NCI-H748 treated with DMSO at 0.1 percent for 48 hours (cell line): ENCODE data around the gene NELFB.
A peak's percentile ranks its signal among the peaks of the same experiment; 100 is the strongest.

ENCODE experiments used
- DNase-seq: peaks from one replicate; lab custom pipeline; 2025; lab: John Stamatoyannopoulos, UW

NELFB gene

DNA sequence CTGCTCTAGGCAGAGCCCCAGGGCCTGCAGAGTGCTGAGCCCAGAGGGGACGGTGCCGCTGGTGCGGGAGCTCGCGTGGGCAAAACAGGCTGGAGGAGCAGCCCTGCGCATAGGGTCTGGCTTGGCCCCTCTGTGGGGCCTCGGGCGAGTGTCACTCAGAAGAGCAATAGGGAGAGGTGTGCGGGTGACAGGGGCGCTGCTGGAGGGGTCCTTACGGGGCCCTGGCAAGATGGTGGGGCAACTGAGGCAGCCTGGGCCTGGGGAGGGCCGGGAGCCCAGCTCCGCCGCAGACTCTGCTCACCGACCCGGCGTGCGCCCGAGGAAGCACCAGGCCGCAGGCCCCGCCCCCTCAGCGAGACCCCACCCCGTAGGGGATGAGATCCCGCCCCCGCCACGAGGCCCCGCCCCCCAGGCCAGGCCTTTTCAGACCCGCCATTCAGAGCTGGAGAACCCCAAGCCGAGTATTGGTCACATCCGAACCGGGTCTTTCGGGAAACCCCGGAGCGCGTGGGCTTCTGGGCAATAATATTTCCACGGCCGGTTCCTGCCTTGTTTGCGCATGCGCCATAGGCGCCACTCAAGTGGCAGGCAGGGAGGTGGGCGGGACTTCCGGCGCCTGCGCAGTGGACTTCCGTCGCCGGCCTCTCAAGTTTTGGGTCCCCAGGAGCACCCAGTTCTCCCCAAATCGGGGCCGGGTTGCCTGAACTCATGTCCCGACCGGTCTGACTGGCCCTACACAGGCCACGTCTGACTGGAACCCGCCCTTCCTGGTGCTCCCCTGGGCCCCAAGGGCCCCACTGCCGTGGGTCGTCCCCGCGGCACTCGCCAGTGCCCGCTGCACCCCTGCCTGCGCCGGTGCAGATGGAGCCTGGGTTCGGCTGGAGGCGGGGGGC lies 31.8 kb upstream of the NELFB start:
- peak; percentile 77 for DNase-seq

DNA sequence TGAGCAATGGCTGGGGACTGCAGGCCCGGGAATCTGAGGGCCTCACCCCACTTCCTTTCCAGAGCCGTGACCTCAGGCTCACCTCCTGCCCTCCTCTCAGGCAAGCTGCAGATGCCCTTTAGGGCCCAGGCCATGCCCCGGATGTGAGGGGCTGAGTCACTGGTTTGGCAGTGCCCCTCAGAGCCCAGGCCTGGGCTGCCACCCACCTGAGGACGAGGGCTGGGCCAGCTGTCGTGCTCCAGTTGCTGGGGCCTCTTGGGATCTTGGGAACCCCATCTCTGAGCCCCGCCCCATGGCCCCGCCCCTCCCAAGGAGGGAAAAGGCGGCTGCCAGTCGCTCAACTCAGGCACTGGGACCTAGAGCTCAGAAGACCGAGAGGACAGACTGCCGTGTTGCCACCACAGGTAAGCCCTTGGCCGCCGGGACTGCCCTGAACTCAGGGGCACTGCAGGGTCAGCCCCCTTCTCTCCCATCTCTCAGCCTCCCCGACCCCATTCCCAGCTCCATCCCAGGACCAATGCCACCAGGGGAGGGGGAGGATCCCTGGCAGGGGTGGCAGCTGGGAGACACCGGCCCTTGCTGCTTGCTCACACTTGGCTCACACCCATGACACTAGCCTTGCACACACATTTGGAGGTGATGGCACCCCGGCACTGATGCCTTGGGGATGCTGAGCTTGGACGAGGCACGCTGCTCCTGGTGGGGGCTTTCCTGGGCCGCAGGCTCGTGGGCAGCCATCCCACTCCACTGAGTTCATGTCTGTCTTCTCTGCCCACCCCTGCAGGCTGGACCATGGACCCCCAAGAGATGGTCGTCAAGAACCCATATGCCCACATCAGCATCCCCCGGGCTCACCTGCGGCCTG lies 30.1 kb upstream of the NELFB start, which contains the start of gene CYSRT1:
Gene CYSRT1, plus strand, starts transcription at position 345 of the 865 bp plus-strand sequence. Its CDS starts 448 bp downstream, at position 793.
- DNase-seq = no peak

DNA sequence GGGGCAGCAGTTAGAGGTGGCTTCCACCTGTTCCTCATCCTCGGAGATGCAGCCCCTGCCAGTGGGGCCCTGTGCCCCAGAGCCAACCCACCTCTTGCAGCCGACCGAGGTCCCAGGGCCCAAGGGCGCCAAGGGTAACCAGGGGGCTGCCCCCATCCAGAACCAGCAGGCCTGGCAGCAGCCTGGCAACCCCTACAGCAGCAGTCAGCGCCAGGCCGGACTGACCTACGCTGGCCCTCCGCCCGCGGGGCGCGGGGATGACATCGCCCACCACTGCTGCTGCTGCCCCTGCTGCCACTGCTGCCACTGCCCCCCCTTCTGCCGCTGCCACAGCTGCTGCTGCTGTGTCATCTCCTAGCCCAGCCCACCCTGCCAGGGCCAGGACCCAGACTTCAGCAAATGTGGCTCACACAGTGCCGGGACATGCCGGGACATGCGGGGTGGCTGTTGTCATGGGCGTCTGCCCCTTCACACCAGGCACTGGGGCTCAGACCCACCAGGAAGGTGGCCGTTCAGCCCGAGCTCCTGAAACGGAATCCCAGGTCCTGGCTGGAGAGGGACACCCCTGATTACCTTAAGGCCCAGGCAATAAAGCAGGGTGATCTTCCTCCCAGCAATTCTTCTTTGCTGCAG lies 29.3 kb upstream of the NELFB start:
- no peak for DNase-seq

DNA sequence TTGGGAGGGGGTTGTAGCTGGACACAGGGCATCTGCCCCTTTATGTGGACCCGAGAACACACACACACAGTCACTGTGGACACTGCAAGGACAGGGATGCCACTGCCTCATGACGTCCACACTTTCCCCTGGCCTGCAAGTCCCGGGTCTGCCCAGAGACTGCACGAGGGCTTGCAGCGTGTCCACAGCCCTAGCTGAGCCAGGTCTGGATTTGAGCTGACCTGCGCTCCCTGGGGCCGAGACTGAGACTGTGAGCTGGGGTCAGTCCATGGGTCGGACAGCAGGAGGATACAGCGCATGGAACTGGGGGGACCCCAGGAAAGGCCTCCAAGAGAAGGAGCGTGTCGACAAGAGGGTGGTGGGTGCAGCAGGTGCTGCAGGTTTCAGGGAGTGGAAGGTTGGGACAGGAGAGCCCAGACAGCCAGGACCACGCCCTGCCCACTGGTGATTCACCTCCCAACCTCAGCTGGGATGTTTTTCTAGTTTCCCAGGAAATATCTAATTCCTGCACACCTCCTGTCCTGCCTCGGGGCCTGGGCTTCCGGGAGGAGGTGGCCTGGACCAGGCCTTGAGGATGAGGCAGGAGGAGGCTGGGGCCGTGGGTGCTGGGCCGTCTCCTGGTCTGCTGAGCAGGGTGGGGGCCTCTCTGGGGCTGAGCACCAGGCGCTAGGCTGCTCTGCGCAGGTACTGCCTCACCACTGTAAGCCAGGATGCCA lies 28.6 kb upstream of the NELFB start:
- DNase-seq = no peak

DNA sequence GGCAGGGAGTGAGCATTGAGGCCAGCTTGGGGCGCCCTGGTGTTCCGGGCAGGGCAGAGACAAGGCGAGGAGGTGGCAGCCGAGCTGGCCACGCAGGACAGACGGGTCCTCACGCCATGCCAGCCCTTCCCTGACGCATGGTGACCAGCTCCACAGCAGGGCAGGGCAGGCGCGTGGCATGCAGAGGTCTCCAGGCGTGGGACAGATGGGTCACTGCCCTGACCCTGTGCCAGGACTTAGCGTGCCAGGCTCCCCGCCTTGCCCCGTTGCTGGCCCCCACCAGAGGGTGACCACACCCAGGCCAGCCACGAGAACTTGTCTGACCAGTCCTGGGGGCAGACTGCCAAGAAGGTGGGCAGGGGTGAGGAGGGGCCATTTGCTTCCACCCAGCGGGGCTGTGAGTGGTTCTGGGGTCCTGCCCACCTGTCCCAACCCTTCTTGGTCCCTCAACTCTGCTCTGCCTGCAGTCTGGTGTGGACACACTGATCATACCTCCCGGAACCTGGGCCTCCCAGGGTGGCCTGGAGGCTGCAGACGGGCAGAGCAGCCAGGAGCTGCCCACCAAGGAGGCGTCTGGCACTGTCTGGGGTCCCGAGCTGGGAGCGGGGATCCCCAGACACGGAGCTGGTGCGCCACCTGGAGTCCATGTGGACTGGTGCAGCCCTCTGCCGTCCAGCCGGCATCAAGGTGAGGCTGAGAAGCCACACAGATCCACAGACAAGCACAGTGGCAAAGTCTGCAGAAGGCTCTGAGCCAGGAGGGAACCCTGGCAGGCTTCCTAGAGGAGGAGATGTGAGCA lies 27.9 kb upstream of the NELFB start, which contains the start of gene RNF224:
Gene RNF224, plus strand, starts transcription at position 449 of the 799 bp plus-strand sequence. CDS start 834 bp downstream, outside the sequence.
- DNase-seq = peak; percentile 31

DNA sequence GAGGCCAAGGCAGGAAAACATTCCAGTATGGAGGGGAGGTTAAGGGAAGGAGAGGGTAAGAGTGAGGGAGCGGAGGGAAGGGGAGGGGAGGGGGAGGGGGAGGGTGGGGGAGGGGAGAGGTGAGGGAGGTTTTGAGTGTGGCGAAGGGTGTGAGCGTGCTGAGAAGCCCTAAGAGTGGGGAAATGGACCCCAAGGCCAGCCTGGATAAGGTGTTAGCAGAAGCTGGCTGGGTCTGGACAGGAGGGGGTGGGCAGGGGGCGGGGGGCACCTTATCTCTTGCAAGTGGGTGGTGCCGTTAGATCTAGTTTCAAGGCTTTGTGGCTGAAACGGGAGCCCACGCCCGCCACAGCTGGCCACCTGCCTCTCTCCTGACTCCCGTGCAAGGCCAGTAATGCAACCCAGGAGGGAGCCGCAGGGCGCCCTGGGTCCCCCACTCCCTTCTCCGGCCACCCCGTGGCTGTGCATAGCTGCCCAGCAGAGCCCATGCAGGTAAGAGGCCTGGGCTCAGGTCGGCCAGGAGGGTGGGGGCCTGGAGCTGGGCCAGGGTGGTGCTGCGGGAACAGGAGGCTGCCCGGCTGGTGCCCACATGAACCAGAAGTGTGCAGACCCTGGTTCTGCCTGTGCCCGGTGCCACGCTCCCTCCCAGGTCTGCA lies 27.1 kb upstream of the NELFB start:
- no peak for DNase-seq

DNA sequence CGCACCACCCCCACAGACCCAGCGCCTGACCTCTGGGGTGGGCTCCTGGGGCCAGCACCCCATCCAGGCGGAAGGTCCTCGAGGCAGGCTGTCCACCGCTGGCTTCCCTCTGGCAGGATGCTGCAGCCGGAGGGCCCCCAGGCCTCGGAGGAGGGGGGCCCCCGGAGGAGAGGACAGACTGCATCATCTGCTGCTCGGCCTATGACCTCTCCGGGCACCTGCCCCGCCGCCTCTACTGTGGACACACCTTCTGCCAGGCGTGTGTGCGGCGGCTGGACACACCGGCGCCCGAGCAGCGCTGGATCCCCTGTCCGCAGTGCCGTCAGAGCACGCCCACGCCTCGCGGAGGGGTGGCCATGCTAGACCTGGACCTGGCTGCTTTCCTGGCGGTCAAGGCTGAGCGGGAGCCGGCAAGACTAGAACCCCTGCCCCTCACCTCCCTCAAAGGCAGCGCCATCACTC lies 26.6 kb upstream of the NELFB start:
- no peak for DNase-seq

DNA sequence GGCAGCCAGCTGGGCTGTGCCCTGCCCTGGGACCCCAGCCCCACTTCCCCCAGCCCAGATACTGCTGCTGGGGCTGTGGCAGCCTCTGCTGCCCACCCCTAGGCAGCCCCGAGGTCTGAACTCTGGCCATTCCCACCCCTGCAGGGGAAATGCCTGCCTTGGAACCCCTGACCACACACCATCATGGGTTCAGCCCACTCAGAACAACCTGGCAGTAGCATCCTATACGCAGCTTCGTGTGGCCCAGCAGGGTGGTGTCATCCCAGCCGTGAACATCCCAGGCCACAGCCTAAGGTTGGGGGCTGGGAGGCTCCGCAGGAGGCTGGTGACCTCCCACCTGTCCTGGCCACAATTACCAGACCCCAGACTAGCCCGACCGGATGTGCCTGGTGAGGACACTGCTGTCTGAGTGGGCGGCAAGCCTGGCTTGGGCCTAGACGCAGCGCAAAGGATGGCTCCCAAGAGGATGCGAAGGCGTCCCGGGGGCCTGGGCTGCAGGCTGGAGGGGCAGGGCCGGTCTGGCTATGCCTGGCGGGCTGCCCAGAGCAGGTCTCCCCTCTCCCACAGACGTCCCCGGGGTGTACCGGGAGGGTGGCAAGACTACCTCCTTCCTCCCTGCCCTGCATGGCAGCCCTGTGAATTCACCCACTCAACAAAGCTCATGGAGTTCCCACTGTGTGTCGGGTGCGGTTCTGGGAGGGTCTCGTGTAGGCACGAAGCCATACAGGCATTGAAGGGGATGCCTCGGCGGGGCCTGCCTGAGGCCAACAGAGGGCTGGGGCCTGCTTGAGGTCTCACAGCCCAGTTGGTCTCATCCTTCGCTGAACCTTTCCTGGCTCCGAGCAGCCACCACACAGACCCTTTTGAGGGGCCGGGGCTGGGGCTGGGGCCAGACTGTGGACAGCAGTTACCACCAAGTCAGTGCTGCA lies 25.9 kb upstream of the NELFB start:
- DNase-seq = no peak

DNA sequence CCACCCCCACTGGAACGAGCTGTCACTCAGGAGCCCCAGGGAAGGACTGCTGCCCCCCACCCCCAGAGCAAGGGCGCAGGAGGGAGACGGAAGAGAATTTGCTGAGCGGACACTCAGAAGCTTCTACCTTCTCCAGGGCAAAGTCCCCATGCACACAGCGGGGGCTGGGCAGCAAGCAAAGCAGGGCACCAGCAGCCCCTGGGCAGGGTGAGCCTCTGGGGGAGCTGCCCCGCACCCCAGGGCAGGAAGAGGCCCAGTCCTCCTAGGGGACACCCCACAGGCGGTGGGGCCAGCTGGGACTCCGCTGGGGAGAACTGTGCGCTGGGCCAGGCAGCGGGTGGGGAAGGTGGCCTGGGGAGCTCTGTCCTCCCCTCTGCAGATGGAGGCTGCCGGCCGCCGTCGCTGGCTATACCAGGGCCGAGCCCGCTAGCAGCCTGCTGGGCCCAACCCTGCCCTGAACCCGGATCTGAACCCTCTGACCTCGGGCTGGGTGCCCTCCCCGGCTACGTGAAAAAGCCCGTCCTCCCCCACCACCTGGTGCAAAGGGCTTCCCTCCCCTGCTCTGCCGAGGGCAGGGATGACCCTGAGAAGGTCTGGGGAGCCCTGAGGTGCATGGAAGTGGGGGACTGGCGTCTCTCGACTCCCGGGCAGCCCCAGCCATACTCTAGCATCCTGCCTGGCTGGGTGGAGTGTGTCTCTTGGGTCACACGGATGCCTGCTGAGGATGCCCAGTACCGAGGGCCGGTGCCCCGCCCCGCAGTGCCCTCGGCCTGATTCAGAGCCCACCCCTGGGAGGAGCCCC lies 25.0 kb upstream of the NELFB start:
- DNase-seq = no peak

DNA sequence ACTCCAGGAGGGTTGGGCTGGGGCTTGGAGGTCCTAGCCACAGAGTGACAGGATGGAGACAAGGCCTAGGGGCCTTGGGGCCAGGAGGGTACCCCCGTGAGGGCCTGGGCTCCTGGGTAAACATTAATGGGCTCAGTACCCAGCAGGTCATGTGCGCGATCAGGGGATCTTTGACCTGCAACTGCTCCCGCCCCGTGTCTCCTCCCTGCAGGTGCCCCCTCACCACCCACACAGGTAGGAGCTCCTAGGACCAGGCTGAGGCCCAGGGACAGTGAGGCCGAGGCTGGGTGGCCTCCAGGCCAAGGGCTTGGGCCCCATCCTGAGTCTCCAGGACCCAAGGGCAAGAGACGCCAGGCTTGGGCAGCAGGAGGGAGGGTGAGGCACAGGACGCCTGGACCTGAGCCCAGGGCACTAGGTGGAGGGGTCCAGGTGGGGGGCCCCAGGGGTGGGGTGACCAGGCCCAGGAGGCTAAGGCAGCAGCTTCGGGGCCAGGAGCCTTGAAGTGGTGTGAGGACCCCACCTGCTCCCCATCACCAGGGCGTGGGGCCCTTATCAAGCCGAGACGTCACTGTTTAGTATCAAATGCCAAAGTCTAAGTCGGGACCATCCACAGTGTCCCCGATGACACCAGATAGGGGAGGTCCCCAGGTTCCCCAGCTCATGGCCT lies 24.3 kb upstream of the NELFB start, which contains the start of gene SLC34A3:
Gene SLC34A3, plus strand, starts transcription at position 197 of the 667 bp plus-strand sequence. CDS start 802 bp downstream, outside the sequence.
- no peak for DNase-seq

DNA sequence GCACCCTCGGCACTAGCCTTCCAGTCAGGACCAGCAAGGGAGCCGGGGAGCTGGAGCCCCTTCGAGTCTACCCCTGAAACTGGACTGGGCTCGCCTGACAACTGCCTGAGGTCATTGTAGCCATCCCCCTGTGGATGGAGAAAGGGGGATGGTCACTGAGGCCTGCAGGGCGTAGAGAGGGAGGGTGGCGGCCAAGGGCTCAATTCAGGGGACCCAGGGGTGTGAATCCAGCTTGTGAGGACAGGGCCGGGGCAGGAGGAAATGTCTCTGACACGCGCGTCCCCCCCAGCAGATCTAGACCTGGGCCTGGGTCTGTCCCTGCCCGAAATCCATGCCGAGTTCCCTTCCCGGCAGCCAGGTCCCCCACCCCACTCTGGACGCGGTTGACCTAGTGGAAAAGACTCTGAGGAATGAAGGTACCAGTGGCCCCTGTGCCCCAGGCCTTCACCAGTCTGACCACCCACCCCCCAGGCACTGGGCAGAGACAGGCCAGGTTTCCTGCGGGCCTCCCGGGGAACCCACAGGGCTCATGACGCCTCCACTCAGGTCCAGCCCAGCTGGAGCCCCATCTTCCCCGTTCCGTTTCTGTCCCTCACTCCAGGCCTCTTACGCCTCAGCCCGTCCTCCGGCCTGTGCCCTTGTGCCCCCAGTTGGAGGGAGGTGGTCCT lies 23.6 kb upstream of the NELFB start:
- no peak for DNase-seq

DNA sequence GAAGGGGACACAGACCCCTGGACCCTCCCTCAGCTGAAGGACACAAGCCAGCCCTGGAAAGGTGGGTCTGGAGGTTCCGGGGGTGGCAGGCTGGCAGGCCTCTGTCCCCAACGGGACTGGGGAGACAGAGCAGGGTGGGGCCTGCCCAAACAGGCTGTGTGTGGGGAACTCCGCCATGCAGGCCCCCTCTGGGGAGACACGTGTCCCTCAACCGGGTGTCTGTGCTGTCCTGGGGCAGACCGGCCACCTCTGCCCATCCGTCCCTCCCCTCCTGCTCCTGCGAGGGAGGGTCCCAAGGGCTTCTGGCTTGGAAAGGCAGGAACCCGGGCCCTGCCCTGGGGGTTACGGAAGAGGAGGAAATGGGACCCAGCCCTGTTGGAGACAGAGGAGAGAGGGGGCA lies 23.0 kb upstream of the NELFB start:
- DNase-seq = no peak

DNA sequence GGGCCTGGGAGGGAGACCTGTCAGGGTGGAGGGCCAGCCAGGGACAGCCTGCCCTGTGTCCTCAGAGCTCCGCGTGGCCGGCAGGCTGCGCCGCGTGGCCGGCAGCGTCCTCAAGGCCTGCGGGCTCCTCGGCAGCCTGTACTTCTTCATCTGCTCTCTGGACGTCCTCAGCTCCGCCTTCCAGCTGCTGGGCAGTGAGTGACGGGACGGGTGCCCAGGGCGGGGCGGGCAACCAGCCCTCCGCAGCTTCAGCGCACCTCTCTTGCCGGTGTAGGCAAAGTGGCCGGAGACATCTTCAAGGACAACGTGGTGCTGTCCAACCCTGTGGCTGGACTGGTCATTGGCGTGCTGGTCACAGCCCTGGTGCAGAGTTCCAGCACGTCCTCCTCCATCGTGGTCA lies 22.6 kb upstream of the NELFB start:
- DNase-seq = no peak

DNA sequence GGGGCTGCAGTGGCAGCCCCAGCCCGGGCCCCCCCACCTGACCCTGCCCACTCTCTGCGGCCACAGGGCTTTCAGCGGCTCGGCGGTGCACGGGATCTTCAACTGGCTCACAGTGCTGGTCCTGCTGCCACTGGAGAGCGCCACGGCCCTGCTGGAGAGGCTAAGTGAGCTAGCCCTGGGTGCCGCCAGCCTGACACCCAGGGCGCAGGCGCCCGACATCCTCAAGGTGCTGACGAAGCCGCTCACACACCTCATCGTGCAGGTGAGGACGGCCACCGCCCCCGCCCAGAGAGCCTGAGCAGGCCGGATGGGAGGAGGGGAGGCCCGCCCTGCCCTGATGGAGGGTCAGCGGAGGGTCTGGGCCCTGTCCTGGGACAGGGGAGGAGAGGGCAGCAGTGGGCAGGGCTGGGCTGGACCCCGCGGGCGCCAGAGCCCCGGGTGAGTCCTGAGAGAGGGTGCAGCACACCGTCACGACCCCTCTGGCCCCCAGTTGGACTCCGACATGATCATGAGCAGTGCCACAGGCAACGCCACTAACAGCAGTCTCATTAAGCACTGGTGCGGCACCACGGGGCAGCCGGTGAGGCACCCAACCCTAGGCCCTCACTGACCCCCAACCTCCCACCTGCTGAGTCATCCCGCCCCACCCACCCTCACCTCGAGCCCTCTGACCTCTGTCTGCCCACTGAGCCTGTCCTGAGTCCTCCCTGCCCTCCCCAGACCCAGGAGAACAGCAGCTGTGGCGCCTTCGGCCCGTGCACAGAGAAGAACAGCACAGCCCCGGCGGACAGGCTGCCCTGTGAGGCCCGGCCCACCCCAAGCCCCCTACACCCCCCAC lies 21.8 kb upstream of the NELFB start:
- DNase-seq = no peak

DNA sequence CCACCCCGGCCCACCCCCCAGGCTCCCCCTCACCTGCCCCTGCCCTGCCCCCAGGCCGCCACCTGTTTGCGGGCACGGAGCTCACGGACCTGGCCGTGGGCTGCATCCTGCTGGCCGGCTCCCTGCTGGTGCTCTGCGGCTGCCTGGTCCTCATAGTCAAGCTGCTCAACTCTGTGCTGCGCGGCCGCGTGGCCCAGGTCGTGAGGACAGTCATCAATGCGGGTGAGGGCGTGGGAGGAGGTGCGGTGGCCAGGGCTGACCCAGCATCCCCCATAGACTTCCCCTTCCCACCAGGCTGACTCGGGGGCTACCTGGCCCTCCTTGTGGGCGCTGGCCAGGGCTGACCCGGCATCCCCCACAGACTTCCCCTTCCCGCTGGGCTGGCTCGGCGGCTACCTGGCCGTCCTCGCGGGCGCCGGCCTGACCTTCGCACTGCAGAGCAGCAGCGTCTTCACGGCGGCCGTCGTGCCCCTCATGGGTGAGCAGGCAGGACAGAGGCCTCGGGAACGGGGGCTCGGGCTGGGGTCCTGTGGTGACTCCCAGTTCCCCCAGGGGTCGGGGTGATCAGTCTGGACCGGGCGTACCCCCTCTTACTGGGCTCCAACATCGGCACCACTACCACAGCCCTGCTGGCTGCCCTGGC lies 21.0 kb upstream of the NELFB start:
- no peak for DNase-seq
